ENCODE data around the gene CIAO1.

DNA sequence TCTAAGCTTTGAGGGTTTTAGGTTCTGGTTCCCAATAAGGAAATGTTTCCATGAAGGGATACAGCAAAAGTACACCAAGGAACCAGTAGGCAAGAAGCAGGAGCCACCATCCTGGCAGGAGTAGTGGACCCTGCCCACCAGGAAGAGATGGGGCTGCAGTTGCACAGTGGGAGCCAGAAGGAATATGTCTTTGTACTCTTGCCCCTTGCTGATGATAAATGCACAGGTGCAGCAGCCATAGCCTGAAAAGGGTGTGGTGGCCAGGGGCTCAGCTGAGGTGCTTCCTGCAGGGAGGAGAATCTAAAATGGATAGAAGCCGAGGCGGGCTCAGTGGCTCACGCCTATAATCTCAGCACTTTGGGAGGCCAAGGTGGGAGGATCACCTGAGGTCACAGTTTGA is 27.8 kb upstream of the CIAO1 start:
- TF ChIP-seq EZH2 (IDR thresholded peaks at IDR 0.05; ENCODE audit: borderline replicate concordance, insufficient read depth, low read depth, low read length, poor library complexity, severe bottlenecking): no peak
- TF ChIP-seq, protein P1, sequence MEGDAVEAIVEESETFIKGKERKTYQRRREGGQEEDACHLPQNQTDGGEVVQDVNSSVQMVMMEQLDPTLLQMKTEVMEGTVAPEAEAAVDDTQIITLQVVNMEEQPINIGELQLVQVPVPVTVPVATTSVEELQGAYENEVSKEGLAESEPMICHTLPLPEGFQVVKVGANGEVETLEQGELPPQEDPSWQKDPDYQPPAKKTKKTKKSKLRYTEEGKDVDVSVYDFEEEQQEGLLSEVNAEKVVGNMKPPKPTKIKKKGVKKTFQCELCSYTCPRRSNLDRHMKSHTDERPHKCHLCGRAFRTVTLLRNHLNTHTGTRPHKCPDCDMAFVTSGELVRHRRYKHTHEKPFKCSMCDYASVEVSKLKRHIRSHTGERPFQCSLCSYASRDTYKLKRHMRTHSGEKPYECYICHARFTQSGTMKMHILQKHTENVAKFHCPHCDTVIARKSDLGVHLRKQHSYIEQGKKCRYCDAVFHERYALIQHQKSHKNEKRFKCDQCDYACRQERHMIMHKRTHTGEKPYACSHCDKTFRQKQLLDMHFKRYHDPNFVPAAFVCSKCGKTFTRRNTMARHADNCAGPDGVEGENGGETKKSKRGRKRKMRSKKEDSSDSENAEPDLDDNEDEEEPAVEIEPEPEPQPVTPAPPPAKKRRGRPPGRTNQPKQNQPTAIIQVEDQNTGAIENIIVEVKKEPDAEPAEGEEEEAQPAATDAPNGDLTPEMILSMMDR (IDR thresholded peaks at IDR 0.05): no peak
